HL-60 (cell line): Measurements from ENCODE around the gene SELENOP.

Experiments
- DNase-seq, 2 experiments: peaks; one replicate each; pipeline ENCODE4 v3.0.0-alpha.2; 2010 to 2020; ENCODE audit warnings: low read depth in 1 of 2, low spot score in 1 of 2
- H3K27ac ChIP-seq: fragments of 250-450 bp; sonication (Bioruptor Pico); replicated peaks from 2 replicates; pipeline ENCODE4 v1.5.1; 2020; ENCODE audit warnings: mild to moderate bottlenecking, moderate library complexity
- H3K27me3 ChIP-seq: fragments of 250-450 bp; sonication (Bioruptor Pico); 2 replicates; pipeline ENCODE4 v1.5.1; 2021; ENCODE audit warnings: mild to moderate bottlenecking, moderate library complexity; ENCODE audit not compliant: insufficient read depth, poor library complexity, severe bottlenecking
- H3K4me3 ChIP-seq: replicated peaks from 2 replicates; pipeline ENCODE4 v1.5.1; 2011; ENCODE audit warnings: mild to moderate bottlenecking, control low read depth, low read length; ENCODE audit not compliant: insufficient read depth
- GABPA ChIP-seq: IDR thresholded peaks from 2 replicates; pipeline ENCODE4 v1.6.1; 2012; ENCODE audit warnings: low read depth
- POLR2AphosphoS5 ChIP-seq: IDR thresholded peaks from 2 replicates; pipeline ENCODE4 v1.6.1; 2012; ENCODE audit warnings: low read depth
- SPI1 ChIP-seq: IDR thresholded peaks from 2 replicates; pipeline ENCODE4 v1.6.1; 2012; ENCODE audit warnings: low read depth, mild to moderate bottlenecking, borderline replicate concordance
- TF ChIP-seq, protein P1 (sequence below): IDR thresholded peaks from one replicate; pipeline ENCODE4 v1.5.1; 2011; ENCODE audit warnings: low read length, control low read depth, inconsistent platforms; ENCODE audit not compliant: insufficient read depth
- TF ChIP-seq, protein P2 (sequence below): IDR thresholded peaks from 2 replicates; pipeline ENCODE4 v1.6.1; 2012; ENCODE audit warnings: low read depth; ENCODE audit not compliant: insufficient replicate concordance

SELENOP gene

DNA sequence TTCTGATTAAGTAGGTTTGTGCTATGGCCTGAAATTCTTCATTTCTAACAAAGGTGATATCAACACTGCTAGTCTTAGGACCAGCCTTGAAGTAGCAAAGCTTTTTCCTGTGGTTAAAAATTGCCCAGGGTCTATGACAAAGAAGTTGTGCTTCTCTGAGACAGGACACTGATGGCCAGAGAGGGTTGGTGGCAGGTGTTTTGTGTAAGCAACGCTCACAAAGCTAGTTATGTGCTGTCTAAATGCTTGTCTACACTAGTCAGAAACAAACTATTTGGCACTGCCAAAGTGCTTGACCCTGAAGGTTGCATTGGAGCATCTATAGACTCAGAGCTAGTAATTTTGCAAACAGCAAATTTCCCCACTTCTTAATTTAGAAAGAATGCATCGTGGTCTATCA, 44.1 kb upstream of the SELENOP start:
- TF ChIP-seq, protein P1, sequence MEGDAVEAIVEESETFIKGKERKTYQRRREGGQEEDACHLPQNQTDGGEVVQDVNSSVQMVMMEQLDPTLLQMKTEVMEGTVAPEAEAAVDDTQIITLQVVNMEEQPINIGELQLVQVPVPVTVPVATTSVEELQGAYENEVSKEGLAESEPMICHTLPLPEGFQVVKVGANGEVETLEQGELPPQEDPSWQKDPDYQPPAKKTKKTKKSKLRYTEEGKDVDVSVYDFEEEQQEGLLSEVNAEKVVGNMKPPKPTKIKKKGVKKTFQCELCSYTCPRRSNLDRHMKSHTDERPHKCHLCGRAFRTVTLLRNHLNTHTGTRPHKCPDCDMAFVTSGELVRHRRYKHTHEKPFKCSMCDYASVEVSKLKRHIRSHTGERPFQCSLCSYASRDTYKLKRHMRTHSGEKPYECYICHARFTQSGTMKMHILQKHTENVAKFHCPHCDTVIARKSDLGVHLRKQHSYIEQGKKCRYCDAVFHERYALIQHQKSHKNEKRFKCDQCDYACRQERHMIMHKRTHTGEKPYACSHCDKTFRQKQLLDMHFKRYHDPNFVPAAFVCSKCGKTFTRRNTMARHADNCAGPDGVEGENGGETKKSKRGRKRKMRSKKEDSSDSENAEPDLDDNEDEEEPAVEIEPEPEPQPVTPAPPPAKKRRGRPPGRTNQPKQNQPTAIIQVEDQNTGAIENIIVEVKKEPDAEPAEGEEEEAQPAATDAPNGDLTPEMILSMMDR: no peak
- TF ChIP-seq, protein P2, sequence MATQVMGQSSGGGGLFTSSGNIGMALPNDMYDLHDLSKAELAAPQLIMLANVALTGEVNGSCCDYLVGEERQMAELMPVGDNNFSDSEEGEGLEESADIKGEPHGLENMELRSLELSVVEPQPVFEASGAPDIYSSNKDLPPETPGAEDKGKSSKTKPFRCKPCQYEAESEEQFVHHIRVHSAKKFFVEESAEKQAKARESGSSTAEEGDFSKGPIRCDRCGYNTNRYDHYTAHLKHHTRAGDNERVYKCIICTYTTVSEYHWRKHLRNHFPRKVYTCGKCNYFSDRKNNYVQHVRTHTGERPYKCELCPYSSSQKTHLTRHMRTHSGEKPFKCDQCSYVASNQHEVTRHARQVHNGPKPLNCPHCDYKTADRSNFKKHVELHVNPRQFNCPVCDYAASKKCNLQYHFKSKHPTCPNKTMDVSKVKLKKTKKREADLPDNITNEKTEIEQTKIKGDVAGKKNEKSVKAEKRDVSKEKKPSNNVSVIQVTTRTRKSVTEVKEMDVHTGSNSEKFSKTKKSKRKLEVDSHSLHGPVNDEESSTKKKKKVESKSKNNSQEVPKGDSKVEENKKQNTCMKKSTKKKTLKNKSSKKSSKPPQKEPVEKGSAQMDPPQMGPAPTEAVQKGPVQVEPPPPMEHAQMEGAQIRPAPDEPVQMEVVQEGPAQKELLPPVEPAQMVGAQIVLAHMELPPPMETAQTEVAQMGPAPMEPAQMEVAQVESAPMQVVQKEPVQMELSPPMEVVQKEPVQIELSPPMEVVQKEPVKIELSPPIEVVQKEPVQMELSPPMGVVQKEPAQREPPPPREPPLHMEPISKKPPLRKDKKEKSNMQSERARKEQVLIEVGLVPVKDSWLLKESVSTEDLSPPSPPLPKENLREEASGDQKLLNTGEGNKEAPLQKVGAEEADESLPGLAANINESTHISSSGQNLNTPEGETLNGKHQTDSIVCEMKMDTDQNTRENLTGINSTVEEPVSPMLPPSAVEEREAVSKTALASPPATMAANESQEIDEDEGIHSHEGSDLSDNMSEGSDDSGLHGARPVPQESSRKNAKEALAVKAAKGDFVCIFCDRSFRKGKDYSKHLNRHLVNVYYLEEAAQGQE: no peak
- DNase-seq: no peak
- Histone ChIP-seq H3K4me3 (no peak overlapping the region), H3K27me3 (no peaks in the 10 kb centered on the region), H3K27ac (no peak overlapping the region)

DNA sequence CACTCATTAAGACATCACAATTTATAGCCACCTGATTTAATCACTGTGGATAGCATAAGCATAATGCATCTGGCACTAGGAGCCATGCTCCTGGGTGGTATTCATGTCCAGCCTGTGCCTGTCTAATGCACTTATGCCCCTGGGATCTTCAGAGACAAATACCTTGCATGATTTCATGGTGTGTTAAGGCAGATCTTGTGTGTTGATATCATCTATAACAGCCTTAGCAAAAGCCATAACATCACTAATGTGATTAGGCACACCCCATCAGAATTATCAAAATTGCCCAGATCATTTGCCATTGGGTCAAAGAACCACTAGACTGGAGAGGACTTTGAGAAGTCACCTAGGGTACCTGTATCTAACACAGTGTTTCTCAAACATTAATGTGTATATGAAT, 43.7 kb upstream of the SELENOP start:
- DNase-seq: no peak
- H3K27ac ChIP-seq: no peak overlapping the region
- no peak for TF ChIP-seq GABPA
- H3K4me3 ChIP-seq: no peak overlapping the region
- H3K27me3 ChIP-seq: no peaks in the 10 kb centered on the region

DNA sequence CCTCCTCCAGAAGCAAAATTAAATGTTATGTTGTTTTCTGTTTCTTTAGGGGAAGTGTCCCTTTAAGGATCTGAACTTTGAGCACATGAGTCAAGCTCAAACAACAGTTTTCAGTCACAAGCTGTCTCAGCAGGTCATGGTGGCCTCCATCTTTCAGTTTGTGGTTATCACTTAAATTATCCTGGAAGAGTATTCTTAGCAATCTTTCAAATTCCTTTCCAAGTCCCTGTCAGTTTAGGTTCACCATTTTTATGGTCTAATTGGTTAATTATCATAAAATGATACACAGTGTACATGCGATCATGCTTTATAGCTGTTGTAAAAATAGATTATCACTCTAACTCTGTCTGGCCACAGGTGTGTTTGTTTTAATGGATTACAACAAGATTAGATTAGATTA, 43.1 kb upstream of the SELENOP start:
- TF ChIP-seq GABPA (no peak), POLR2AphosphoS5 (no peak), SPI1 (no peak)
- TF ChIP-seq, protein P1: no peak
- TF ChIP-seq, protein P2: no peak
- no peak for DNase-seq
- Histone ChIP-seq H3K4me3 (no peak overlapping the region), H3K27ac (no peak overlapping the region), H3K27me3 (no peaks in the 10 kb centered on the region)

DNA sequence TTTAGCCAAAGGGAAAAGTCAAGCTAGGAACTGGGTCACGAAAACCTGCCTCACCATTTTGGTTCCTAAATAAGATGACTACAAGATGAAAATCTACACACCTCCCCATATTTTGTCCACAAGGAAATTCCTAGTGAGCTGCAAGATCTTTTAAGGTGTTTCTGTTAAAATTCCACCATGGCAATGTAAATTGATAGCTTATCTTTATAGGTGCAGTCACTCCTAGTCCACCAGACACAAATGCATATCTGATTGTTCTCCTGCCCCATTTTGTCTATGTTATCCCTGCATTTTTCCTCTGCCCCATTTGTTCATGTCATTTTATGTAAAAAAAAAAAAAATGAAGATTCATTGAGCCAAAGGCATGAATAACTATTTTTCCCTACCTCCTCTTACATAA, 41.1 kb upstream of the SELENOP start:
- TF ChIP-seq, protein P1: no peak
- Histone ChIP-seq H3K4me3 (no peak overlapping the region), H3K27ac (no peak overlapping the region), H3K27me3 (no peaks in the 10 kb centered on the region)
- DNase-seq: no peak

DNA sequence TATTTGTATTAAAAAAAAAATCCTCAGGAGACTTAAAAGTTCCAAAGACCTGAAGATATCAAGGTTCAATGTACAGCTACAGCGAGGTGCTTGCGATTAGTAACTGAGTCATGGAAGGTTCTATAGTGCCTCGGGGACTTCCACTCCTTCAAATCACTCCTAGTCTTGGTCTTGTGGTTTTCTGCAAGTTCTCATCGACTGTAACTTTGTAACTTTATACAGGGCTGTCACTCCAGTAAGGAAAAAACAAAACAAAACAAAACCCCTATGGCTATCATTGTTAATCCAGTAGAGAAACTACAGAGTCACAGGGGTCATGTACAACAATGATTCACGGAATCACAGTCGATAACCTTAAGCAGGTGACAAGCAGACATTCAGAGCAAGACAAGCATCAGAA, 39.8 kb upstream of the SELENOP start:
- H3K4me3 ChIP-seq: no peak overlapping the region
- no peaks in the 10 kb centered on the region for H3K27me3 ChIP-seq
- H3K27ac ChIP-seq: no peak overlapping the region
- TF ChIP-seq, protein P2: no peak
- no peak for TF ChIP-seq GABPA
- no peak for TF ChIP-seq POLR2AphosphoS5
- no peak for TF ChIP-seq SPI1
- TF ChIP-seq, protein P1: no peak
- no peak for DNase-seq
